SIG-M5 treated with dmso at 0.1 percent for 504 hours (cell line): ENCODE data around the gene ATP9B.
"Not testable (repeated sequence)": the region's sequence is repeated elsewhere in the genome, so short reads cannot be mapped to it uniquely, and the experiment has no call there.

ENCODE experiments used
- DNase-seq: peaks from one replicate; lab custom pipeline; 2025; ENCODE audit not compliant: unreplicated experiment; lab: John Stamatoyannopoulos, UW

Gene ATP9B

DNA sequence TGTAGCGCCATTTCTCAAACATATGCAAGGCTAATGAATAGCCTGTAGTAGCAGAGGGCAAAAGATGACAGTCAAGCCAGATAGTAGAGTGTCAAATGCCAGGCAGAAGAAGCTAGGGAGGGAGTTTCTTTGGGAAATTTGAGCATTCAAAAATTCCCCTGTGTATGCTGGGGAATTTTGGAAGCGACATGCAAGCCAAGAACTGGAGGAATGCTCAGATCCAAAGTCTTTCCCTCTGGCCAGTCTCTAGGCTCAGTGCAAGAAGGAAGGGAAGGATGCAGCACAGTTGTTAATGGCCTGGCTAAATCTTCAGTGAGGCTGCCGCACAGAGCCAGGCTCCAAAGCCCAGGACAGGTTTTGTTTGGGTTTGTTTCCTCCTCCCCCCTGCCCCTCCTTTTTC, 59.9 kb downstream of the ATP9B start:
- DNase-seq = no peak

DNA sequence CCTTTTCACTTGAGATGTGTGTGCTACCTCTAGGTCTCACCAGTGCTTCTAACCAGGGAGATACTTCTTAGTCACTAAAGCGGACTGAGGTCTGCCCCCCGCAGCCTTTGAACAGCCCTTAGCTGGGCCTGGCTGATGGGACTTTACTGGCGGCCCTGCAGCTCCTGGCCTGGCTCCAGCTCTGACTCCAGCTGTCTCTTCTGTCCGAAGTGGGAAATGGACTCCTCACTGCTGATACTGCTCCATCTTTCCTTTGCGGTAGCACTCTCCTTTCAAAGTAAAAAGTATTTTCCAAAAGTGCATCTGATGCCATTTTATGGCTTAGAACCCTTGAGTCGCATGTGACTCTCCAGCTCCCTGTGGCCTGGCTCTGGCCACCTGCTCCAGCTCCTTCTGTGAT, 64.5 kb downstream of the ATP9B start:
- DNase-seq = no peak

DNA sequence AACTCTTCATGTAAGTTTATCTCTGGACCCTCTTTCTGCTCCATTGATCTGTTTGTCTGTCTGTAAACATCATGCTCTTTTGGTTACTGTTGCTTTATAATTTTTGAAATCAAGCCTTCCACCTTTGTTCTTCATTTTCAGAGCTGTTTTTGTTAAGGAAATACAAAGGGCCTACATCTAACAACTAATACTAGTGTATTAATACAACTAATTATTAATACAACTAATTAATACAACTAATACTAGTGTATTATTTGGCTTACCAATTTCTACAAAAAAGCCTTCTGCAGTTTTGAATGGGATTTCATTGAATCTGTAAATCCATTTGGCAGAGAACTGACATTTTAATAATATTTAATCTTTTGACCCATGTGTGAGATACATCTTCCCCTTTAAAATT, 66.7 kb downstream of the ATP9B start:
- no peak for DNase-seq

DNA sequence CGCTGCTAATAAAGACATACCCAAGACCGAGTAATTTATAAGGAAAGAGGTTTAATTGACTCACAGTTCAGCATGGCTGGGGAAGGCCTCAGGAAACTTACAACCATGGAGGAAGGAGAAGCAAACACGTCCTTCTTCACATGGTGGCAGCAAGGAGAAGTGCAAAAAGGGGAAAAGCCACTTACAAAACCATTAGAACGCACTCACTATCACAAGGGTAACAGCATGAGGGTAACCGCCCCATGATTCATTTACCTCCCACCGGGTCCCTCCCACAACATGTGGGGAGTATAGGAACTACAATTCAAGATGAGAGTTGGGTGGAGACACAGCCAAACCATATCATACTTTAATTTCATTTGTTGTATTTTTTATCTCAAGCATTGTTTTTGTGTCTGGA, 67.5 kb downstream of the ATP9B start:
- no peak for DNase-seq

DNA sequence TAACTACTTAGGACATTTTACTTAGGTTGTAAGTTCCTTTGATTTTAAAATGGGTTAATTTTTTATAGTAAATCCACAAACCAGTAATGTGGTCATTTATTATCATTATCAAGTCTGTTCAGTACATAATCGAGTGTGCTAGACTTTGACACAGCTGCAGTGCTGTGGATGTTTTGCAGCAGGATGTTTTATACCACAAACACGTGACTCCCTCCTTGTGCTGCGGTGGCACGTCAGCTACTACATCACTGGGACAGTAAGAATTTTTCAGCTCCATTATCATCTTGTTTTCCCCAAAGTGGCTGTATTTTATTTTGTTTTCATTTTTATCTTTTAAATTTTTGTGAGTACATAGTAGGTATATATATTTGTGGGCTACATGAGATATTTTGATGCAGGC, 70.0 kb downstream of the ATP9B start:
- DNase-seq = no peak

DNA sequence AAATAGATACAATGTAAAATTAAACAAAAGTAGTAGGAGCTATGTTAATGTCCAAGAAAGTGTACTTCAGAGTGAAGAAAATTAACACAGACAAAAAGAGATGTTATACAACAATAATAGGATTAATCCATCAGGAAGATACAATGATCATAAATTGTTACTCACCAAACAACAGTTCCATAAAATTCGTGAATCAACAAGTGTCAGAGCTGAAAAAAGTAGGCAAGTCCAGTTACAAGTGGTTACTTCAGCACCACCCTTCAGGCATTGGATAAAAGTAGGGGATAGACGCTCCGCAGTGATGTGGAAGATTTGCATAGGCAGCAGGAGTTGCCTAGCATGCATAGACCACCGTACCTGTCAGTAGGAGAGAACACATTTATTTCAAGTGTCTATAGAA, 77.8 kb downstream of the ATP9B start:
- no peak for DNase-seq

DNA sequence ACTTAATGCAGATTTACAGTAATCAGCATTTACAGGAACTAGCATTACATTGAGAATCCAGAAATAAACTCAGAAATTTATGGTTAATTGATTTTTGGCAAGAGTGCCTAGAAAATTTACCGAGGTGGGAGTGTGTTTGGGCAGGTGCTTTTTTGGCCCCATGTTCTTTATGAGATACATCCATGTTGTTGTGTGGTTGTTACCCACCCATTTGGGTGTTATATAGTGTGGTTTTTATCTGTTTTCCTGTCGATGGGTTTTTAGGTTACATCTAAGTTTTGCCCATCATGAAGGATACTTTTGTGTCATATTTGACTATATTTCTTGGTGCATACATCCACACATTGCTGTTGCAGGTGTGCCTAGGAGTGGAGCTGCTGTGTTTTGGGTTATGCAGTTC, 82.0 kb downstream of the ATP9B start:
- DNase-seq = no peak

DNA sequence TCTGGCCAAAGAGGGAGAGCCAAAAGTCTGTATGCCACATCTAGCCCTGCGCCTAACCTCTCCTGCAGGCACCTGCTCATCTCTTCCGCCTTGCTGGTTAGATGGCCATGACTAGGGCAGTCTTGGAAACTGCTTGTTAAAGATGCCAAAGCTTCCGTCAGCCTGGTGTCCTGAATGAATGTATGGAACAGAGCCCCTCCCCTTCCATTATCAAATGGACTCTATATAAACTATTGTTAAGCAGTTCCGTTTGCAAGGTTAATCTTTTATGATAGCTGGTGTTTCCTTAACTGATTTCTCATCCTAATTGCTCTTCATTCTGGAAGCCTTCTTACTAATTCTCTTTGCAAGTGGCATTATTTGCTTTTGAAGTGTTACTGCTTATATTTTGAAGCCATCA, 87.1 kb downstream of the ATP9B start:
- DNase-seq = no peak

DNA sequence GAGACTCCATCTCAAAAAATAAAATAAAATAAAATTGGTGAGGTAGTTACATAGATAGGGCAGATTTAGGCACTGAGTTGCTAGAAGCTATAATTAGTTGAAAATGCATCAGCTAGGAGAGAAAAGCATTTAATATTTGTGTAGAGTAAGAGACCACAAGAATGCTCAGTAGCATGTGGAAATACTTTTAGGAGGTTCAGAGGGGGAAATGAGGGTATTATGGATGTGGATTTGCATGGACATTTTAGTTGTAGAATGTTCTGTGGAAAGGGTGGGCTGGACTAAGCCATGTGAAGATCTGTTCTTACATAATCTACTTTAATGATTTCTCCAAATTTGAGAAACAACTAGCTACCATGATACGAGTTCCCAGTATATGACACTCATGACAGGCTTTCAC, 95.5 kb downstream of the ATP9B start:
- DNase-seq = no peak

DNA sequence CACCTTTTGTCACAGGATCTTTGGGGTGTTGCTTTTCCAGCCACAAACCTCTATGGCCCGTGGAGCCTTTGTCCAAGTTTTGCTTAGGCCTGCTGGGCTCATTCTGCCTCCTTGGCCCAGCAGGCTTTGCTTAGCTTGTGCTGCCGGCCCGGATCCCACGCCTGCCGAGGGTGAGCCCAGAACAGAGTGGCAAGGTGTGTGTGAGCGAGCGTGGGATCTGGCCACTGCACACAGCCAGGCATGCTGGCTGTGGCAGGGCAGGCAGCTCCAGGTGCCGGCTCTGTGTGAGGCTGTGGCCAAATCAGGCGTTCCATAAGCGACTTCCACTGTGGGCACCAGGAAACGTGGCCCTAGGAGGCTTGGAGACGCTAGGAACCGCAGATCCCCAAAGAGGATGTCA, 97.5 kb downstream of the ATP9B start:
- no peak for DNase-seq

DNA sequence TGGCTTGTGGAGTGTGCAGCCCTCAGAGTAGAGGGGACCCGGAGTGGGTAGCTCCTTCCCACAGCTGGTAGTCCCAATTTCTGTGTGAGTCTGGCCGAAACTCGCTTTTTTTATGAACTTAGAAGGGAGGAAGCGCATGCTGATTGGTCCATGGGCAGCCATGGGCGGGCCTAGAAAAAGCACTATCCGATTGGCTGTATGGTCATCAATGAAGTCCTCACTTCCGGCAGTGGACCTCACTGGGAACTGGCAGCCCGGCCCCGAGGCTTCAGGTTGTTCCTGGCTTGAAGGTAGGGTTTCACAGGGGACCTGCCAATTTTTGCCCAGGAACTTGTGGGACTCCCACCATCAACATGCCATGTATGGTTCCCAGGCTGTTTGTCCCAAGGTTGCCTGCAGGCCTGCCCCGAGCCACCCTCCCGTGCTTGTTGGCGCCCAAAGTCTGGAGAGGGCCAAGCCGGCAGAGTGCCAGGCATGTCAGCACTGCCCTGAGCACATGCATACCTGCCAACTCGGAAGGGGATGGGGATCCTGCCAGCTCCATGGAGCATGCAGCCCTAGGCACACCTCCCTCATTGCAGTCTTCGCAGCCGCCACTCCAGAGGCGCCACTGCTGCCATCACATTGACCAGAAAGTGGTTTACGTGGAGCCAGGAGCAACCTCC, 98.5 kb downstream of the ATP9B start:
- no peak for DNase-seq

DNA sequence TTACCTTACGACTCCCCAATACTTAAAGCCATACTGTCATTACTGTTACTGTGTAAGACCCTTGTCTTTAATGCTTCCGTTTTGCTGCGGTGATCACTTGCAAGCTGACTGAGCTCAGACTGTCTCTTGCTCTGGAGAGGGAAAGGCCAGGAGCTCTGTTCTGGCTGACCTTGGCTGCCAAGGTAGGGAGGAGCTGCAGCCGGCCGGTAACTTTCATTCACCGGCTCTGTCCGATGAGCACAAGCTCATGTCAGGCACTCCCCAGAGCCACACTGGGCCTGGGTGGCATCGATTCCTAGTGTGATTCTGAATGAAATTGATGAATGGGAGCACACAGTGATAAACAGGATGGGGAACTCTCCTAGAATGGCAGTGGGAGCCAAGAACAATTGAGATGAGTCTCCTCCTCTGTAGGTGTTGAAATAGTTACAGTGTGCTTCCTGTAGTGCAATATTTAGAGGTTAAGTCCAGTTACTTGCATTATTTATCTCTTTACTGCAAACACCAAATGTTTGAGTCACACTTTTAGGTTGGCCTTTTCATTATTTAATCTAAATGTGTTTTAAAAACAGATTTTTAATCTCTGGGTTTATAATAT, 100.9 kb downstream of the ATP9B start:
- peak; percentile 29 for DNase-seq

DNA sequence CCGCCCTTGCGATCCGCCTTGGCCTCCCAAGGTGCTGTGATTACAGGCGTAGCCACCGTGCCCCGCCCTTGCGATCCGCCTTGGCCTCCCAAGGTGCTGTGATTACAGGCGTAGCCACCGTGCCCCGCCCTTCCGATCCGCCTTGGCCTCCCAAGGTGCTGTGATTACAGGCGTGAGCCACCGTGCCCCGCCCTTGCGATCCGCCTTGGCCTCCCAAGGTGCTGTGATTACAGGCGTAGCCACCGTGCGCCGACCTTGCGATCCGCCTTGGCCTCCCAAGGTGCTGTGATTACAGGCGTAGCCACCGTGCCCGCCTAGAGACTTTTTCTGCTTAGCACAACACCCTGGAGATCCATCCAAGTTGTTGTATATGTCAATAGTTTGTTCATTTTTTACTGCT, 103.1 kb downstream of the ATP9B start:
- not testable (repeated sequence) for DNase-seq

DNA sequence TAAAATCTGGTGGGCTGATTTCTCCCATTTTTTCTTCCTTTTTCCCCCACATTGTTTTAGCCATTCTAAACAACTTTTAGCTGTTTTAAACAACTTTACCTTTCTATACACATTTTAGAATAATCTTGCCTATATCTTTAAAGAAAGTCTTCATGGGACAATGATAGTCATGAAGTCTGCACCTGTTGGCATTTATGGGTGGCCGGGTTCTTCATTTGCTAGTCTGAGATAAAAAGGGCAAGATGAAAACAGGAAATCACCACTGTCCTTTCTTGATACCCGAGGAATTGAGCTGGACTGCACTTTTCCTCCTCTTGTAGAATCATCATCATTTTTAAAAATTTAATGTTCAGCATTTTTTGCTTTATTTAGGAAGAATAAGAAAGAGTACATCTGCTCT, 104.5 kb downstream of the ATP9B start:
- no peak for DNase-seq

DNA sequence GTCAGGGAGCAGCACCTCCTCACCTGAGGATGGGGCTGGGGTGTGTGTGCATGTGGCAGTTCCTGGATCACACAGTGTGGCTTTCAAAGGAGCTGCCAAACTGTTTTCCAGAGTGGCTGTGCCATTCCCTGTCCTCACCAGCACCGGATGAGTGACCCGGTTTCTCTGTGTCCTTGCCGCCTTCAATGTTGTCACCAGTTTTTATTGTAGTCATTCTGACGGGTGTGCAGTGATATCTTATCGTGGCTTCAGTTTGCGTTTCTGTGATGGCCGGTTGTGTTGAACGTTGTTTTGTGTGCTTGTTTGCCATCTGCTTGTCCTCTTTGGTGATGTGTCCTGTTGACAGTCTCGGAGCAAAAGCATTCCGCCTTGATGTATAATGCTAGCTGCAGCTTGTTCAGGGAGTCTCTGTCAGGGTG, 108.9 kb downstream of the ATP9B start:
- DNase-seq = no peak

DNA sequence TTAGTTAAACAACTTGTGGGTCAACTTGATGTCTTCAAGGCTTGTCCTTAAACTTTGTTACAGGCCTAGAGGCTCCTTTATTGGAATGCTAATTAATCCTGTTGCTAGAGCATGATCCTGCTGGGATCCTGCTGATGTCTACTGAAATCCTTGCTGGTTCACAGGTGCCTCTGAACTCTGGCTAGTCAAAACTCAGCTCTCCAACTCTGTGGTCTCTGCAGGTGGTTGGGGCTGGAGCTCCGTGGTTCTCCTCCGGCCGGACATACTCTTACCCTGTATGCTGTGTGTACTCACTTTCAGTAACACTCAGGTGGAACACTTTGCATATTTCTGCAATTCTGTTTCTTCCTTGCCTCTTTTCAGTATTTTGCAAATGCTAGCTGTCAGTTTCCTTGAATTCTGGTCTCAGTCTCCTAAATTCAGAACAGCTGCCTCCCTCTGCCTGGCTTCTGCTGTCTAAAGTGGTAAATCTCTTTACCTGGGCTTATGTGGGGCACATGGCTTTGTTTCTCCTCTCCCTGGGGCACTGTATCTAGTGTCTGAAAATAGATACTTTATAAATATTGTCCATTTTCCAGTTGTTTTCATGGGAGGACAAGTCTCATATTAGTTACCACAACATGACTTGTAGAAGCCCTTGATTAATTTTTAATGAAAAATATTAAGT, 113.0 kb downstream of the ATP9B start:
- no peak for DNase-seq

DNA sequence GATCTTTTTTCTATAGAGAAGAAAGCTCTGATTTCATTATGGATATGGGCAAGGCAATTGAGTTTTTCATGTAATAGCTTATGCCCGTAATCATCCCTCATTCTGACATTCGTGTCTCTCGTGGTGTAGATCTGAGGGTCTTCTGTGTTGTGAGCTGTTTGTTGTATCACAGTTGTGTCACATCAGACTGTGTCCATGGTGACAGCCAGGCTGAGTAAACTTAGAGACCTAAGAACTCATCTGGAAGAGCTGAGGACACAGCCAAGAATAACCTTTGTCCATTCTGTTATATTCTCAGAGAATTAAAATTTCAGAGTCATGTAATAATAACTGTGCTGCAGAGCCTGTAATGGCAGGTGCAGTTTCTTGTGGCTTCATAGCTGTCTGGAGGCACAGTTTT, 116.5 kb downstream of the ATP9B start:
- no peak for DNase-seq

DNA sequence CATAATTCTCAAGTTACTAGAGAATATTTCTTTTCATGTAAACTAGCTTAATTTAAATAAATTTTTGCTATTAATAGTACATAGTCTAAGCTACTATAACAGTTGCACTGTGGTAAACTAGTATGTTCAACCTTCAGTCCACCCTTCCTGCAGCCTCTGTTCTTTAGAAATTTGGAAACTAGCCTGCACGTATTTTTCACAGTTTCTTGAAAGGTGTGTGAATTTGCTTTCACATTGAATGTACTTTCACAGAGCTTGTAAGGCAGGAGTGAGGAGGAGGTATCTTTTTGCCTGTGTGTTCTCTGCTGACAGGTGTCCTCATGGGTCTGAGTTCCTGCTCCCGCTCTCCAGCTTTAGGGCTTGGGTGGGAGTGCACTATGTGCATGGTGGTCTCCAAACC, 117.5 kb downstream of the ATP9B start:
- no peak for DNase-seq

DNA sequence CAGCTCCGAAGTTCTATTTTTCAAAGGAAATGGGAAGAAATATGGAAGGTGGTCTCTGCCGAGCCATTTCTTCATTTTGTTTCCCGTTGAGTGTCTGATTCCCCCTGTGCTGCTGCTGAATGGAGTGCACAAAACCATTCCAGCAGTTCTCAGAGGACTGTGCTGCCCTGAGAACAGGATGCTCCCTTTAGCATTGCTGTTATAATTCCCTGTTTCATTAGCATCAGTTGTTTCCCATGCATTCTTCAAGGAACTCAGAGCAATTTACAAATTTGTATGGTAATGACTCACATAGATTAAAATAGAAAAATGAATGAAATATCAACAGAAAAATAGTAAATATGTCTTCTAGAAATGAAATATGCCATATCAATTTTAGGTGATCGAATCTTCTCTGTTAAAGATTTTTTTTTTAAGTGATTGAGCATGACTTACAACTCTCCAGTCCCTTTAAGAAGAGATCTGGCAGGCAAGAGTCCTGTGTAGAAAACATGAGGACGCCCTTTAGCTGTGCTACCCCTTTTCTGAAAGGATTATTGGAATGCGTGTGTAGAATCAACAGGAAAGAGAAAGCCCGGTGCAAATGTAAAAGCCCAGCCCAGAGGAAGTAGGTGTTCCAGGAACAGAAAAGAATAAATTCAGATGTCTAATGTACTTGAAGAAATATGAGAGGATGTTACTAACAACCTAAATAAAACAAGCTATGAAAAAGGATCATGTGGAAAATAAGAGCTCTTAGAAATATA, 118.5 kb downstream of the ATP9B start:
- no peak for DNase-seq

DNA sequence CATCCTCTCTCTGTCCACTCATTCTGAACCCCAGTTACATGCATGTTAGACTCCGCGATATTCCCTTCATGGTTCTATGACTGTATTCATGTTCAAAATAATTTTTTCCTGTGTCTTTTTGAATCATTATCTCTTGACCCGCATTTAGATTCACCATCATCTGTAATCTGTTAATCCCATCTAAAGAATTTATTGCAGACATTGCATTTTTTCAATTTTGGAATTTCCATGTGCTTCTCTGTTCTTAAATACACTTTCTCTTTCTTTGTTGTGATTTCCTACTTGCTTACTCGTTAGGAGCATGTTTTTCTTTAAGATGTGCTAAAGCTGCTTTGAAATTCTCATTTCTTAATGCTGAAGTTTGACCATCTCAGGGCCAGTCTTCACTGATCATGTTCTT, 122.2 kb downstream of the ATP9B start:
- DNase-seq = no peak

DNA sequence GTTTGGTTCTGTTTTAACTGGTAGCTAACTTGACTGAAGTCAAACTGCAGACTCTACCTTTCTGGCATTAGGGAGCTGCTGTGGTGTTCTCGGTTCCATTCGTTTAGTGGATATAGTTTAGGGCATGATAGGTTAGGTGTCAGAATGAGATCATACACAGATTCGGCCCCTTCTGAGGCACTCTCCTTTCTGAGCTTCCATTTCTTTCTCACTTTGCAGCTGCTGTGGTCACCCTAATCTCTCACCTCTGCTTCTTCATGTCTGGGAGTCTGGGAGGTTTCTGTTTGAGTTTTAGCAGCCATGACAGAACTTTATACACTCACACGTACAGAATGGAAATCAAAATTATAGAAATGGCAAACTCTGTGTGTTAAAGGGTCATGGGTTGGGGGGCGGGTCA, 122.8 kb downstream of the ATP9B start:
- DNase-seq = no peak

DNA sequence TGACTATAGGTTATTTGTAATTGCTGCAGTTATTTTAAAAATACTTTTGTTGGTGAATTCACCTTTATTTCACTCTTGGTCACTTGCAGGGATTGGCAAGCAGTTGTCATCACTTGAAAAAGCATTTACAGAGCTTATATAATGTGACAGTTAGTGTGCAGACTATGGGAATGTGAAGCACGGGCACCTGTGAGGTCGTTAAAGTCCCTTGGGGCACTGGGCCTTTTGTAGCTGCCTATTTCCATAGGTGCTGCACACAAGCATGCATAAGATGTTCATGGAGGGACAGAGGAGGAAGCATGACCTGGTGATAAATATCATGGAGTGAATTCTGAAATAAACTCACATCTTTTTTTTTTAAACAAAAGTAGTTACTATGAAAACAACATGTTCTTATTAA, 124.6 kb downstream of the ATP9B start:
- no peak for DNase-seq
